GM10266 (cell line): ENCODE results near the gene HYCC1.

Source experiments
- DNase-seq: peaks from one replicate; pipeline ENCODE4 v3.0.0; 2012; ENCODE audit errors: extremely low spot score
- TF ChIP-seq, protein P1 (sequence below): IDR thresholded peaks from 2 replicates; pipeline ENCODE4 v1.5.1; 2012; ENCODE audit warnings: mild to moderate bottlenecking, low read depth; ENCODE audit not compliant: control insufficient read depth, insufficient read depth; ENCODE audit errors: missing control alignments

HYCC1 gene

DNA sequence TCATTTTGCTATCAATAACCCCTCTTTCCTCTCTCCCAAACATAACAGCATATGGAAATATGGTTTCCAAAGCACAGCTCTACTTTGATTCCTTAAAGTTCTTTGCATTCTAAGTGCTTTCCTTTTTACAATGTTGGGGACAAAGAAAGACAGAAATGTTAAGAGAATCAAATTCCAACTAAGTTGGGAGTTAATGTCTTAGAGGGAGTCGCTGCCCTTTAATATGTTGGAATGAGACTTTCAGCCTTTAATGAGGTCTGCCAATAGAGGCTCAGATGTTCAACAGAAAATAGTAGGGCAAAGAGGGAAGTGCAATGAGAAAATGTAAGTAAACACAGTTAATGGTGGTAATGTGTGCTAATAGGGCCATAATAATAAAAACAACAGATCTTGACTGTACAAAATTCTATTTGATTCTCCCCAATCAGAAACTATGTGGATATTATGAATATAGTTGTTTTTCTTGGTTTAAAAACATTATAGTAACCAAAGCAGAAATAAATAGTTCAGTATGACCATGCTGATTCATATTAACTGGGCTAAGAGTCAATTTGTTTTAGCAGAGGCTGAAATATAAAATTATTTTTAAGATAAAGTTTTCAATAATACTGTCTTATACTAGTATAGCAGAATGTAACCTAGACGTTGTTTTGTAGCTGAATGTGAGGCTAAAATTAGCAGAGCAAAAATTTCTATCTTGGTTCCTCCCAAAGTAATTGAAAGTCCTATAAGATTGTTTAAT, 10.3 kb downstream of the HYCC1 start:
- TF ChIP-seq, protein P1, sequence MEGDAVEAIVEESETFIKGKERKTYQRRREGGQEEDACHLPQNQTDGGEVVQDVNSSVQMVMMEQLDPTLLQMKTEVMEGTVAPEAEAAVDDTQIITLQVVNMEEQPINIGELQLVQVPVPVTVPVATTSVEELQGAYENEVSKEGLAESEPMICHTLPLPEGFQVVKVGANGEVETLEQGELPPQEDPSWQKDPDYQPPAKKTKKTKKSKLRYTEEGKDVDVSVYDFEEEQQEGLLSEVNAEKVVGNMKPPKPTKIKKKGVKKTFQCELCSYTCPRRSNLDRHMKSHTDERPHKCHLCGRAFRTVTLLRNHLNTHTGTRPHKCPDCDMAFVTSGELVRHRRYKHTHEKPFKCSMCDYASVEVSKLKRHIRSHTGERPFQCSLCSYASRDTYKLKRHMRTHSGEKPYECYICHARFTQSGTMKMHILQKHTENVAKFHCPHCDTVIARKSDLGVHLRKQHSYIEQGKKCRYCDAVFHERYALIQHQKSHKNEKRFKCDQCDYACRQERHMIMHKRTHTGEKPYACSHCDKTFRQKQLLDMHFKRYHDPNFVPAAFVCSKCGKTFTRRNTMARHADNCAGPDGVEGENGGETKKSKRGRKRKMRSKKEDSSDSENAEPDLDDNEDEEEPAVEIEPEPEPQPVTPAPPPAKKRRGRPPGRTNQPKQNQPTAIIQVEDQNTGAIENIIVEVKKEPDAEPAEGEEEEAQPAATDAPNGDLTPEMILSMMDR, result no peak
- DNase-seq, result no peak

DNA sequence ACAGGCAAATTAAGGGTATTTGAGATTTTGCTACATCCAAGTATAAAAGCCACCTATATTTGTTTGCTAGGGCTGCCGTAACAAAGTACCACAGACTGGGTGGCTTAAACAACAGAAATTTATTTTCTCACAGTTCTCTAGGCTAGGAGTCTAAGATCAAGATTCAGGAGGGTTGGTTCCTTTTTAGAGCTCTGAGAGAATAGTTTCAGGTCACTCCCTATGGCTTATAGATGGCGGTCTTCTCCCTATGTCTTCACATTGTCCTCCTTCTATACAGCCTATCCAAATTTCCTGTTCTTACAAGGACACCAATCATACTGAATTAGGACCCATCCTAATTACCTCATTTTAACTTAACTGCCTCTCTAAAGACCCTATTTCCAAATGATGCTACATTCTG, 11.2 kb downstream of the HYCC1 start:
- DNase-seq, result no peak
- TF ChIP-seq, protein P1, result no peak

DNA sequence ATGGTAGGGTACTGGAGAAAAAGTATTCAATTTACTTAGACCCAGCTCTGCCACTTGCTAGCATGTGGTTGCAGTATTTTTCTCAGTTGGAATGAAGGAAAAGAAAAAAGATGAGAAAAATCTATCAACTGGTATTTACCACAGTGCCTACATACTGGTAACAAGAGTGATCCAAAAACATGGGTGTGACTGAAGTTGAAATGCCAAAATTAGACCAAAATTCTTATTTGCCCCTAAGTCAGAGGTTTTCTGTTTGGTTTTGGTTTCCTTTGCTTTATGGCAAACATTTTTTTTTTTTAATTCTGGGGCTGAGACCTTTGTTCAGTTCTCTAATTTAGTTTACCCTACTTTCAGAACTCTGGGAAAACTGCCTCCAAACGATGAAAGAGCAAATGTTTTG, 12.3 kb downstream of the HYCC1 start:
- DNase-seq, result no peak
- TF ChIP-seq, protein P1, result no peak

DNA sequence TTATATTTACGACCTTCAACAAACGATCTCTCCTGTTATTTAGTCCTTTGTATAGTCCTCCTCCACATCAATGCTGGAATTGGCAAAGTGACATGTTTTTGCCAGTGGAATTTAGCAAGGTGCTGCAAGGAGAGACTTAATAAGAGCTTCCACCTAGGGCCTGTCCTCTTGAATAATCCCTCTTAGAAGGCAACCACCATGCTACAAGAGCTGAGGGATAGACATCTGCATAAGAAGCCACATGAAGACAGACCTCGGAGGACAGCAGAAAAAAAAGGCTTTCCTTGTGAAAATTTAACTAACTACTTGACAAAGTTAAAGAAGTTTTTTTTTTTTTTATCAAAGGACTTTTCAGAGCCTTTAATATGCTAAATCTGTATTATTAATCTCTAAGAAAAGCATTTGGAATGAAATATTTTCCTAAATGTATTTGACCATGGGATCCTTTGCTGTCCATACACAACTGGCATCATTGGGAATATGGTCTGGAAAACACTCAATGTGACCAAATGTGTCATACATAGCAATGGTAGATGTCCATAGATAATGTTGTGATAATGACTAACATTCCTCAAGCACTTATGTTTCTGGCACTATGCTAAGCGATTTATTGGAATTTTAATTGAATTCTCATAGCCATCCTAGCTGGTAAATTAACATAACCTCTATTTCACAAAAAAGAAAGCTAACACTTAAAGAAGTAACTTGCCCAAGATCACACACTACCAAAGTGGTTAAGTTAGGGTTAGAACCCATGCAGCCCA, 13.2 kb downstream of the HYCC1 start:
- TF ChIP-seq, protein P1, result no peak
- no peak for DNase-seq

DNA sequence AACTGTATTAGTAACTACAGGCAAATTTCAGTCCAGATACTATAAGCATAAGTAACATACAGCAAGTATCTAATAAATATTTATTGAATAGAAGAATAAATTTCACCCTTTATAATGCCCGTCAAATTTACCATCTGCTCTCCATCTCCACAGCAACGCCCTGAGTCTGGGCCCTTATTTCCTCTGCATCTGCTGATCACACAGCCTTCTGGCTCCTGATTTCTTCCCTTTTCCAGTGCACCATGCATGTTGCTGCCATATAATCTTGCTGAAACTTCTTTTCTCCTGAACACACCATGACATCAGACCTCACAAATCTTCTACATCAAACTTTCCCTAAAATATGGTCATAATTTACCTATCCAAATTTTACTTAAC, 15.4 kb downstream of the HYCC1 start:
- no peak for DNase-seq
- TF ChIP-seq, protein P1, result no peak

DNA sequence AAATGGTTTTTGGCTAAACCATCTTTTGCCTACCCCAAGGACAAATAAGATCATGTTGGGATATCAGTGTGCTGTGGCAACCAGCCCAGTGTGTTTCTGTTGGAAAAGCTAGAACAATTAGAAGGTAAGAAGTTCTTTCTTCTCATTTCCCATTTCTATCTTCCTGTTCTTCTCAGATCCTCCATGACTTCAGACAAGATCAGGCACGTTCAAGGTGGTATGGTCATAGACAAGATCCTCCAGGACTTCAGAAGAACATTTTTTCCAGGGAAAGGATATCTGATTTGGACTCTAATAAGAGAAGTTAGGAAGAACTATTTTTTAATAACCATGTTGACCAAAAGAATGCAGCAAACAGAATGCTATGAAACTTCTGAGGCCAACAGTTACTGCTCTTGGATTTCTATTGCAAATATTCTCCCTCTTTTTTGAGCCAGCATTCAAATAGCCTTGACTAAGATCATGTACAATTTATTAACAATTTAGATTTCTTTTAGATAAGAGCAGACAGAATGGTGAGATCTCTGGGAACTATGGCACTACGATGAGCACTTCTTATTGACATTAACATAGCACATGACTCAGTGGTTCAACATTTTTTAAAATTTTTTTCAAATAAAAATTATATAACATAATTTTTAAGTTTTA, 15.9 kb downstream of the HYCC1 start:
- no peak for DNase-seq

DNA sequence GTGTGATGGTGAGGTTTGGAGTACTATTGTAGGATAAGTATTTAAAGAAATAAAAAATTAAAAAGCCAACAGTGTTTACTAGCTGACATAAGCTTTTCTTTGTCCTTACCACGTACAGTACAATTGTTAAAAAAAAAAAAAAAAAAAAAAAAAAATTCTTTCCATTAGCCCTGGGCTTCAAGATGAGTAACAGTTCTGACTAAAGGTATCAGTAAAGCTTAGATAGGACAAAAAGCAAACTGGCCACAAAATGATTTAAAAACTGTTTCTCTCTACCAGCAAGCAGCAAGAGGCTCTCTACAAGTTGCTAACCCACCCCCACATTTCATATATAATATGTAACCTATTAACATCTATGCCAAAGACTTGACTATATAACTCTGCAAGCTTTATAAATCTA, 17.5 kb downstream of the HYCC1 start:
- DNase-seq, result no peak
- TF ChIP-seq, protein P1, result no peak

More for the DNA sequence above, 15.9 kb downstream of the HYCC1 start:
- TF ChIP-seq, protein P1, result no peak
